ENCODE measurements around the gene IGFALS. TPM values are rescaled to one million over a fixed set of nuclear protein-coding genes. Genes with fewer than 3 reads are reported as not detected.

The IGFALS gene
- total RNA-seq, 1 donor from 2014 or later = not detected

DNA sequence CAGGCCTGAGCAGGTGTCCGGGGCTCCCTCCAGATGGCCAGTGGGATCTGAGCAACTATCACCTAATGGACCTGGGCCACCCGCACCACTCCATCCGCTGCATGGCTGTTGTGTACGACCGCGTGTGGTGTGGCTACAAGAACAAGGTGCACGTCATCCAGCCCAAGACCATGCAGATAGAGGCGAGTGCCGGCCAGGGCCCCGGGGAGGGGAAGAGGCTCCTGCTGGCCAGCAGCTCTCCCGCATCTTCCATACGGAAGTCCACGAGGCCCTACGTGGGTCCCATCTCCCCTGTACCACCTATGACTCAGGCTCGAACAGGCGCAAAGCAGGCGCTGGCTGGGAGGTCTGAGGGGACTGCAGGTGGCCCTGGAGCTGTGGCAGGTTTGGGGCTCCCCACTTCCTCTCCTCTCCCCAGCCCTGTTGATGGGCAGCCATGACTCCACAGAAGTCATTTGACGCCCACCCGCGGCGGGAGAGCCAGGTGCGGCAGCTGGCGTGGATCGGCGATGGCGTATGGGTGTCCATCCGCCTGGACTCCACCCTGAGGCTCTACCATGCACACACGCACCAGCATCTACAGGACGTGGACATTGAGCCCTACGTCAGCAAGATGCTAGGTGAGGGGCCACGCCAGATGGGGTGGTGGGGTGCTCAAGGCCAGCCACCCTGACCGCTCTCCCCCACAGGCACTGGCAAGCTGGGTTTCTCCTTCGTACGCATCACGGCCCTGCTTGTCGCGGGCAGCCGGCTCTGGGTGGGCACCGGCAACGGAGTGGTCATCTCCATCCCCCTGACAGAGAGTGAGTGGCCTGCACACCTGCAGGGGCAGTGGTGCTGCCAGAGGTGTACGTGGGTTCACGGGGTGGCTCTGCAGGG, 26.1 kb downstream of the IGFALS start:
- TF ChIP-seq, protein P1, sequence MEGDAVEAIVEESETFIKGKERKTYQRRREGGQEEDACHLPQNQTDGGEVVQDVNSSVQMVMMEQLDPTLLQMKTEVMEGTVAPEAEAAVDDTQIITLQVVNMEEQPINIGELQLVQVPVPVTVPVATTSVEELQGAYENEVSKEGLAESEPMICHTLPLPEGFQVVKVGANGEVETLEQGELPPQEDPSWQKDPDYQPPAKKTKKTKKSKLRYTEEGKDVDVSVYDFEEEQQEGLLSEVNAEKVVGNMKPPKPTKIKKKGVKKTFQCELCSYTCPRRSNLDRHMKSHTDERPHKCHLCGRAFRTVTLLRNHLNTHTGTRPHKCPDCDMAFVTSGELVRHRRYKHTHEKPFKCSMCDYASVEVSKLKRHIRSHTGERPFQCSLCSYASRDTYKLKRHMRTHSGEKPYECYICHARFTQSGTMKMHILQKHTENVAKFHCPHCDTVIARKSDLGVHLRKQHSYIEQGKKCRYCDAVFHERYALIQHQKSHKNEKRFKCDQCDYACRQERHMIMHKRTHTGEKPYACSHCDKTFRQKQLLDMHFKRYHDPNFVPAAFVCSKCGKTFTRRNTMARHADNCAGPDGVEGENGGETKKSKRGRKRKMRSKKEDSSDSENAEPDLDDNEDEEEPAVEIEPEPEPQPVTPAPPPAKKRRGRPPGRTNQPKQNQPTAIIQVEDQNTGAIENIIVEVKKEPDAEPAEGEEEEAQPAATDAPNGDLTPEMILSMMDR (IDR thresholded peaks at IDR 0.05; ENCODE audit: unreplicated experiment) = no peak
- H3K4me1 Mint-ChIP-seq (ENCODE audit: unreplicated experiment) = peaks cover 6% of the 10 kb centered on the region
- H3K27ac Mint-ChIP-seq (ENCODE audit: unreplicated experiment) = no peak overlapping the region
- H3K27me3 Mint-ChIP-seq (ENCODE audit: unreplicated experiment) = peaks cover 14% of the 10 kb centered on the region
- no peaks in the 10 kb centered on the region for H3K9me3 Mint-ChIP-seq (ENCODE audit: unreplicated experiment)
- peaks cover 7% of the 10 kb centered on the region for H3K36me3 Mint-ChIP-seq (ENCODE audit: low read depth, unreplicated experiment)
- DNase-seq (ENCODE audit: low spot score) = no peak
- no peak overlapping the region for H3K4me3 Mint-ChIP-seq (ENCODE audit: unreplicated experiment)

DNA sequence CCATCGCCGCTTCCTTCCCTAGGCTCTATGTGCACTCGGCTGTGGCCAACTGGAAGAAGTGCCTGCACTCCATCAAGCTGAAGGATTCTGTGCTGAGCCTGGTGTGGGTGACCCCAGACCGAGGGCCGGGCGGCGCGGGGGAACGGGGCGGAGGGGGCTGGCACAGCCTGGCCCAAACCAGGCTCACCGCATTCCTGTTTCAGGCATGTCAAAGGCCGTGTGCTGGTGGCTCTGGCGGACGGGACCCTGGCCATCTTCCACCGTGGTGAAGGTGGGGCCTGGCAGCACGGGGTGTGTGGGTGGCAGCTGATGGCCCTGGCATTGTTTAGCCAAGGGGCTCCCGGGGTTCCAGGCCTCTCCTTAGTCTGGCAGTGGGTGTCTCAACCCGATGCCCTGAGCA, 26.8 kb downstream of the IGFALS start:
- H3K36me3 Mint-ChIP-seq (ENCODE audit: low read depth, unreplicated experiment) = peaks cover 11% of the 10 kb centered on the region
- H3K27ac Mint-ChIP-seq (ENCODE audit: unreplicated experiment) = no peak overlapping the region
- H3K27me3 Mint-ChIP-seq (ENCODE audit: unreplicated experiment) = peaks cover 10% of the 10 kb centered on the region
- no peak for DNase-seq (ENCODE audit: low spot score)
- H3K9me3 Mint-ChIP-seq (ENCODE audit: unreplicated experiment) = no peaks in the 10 kb centered on the region
- no peak overlapping the region for H3K4me3 Mint-ChIP-seq (ENCODE audit: unreplicated experiment)
- TF ChIP-seq, protein P1 (IDR thresholded peaks at IDR 0.05; ENCODE audit: unreplicated experiment) = no peak
- H3K4me1 Mint-ChIP-seq (ENCODE audit: unreplicated experiment) = no peaks in the 10 kb centered on the region

DNA sequence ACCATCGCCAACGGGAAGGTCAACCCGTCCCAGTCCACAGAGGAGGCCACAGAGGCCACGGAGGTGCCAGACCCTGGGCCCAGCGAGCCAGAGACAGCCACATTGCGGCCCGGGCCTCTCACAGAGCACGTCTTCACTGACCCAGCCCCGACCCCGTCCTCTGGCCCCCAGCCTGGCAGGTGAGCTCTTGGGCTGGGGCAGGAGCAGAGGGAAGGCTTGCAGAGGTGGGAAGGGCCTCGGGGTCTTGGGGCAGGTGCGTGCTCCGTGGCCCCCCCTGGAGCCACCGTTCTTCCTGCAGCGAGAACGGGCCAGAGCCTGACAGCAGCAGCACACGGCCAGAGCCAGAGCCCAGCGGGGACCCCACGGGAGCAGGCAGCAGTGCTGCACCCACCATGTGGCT, 27.3 kb downstream of the IGFALS start:
- H3K4me1 Mint-ChIP-seq (ENCODE audit: unreplicated experiment) = no peaks in the 10 kb centered on the region
- no peaks in the 10 kb centered on the region for H3K9me3 Mint-ChIP-seq (ENCODE audit: unreplicated experiment)
- peaks cover 16% of the 10 kb centered on the region for H3K36me3 Mint-ChIP-seq (ENCODE audit: low read depth, unreplicated experiment)
- H3K27ac Mint-ChIP-seq (ENCODE audit: unreplicated experiment) = no peak overlapping the region
- TF ChIP-seq, protein P1 (IDR thresholded peaks at IDR 0.05; ENCODE audit: unreplicated experiment) = no peak
- H3K4me3 Mint-ChIP-seq (ENCODE audit: unreplicated experiment) = peak overlapping the region; percentile 56
- no peak for DNase-seq (ENCODE audit: low spot score)
- peaks cover 15% of the 10 kb centered on the region for H3K27me3 Mint-ChIP-seq (ENCODE audit: unreplicated experiment)

DNA sequence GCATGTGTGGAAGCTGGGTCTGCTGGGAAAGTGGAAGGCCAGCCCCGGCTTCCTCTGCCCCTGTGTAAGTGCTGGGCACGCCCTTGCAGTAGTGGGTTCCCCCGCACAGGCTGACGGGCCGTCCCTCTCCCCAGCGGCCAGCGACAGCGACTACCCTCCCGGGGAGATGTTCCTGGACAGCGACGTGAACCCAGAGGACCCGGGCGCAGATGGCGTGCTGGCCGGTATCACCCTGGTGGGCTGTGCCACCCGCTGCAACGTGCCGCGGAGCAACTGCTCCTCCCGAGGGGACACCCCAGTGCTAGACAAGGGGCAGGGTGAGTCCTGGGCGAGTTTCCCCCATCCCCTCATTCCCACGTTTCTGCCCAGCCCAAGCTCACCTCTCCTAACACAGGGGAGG, 27.7 kb downstream of the IGFALS start:
- no peak for DNase-seq (ENCODE audit: low spot score)
- Mint-ChIP-seq H3K9me3 (ENCODE audit: unreplicated experiment) (no peaks in the 10 kb centered on the region), H3K4me3 (ENCODE audit: unreplicated experiment) (peak overlapping the region; percentile 56), H3K27me3 (ENCODE audit: unreplicated experiment) (peaks cover 16% of the 10 kb centered on the region), H3K4me1 (ENCODE audit: unreplicated experiment) (no peaks in the 10 kb centered on the region), H3K36me3 (ENCODE audit: low read depth, unreplicated experiment) (peaks cover 18% of the 10 kb centered on the region), H3K27ac (ENCODE audit: unreplicated experiment) (no peak overlapping the region)
- TF ChIP-seq, protein P1 (IDR thresholded peaks at IDR 0.05; ENCODE audit: unreplicated experiment) = no peak

DNA sequence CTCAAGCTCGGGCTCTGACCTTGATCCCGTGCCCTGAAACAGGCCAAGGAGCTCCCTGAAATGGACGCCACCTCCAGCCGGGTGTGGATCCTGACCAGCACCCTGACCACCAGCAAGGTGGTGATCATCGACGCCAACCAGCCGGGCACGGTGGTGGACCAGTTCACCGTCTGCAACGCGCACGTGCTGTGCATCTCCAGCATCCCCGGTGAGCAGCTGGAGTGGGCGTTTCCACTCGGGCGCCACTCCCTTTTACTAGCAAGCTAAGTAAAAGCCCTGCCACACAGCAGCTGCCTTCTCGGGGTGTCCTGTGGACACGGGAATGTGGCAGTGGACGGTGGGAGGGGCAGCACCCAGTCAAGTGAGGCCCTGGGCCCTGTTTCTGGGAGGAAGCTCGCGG, 28.5 kb downstream of the IGFALS start:
- Mint-ChIP-seq H3K9me3 (ENCODE audit: unreplicated experiment) (no peaks in the 10 kb centered on the region), H3K4me3 (ENCODE audit: unreplicated experiment) (no peak overlapping the region), H3K4me1 (ENCODE audit: unreplicated experiment) (no peaks in the 10 kb centered on the region), H3K36me3 (ENCODE audit: low read depth, unreplicated experiment) (peaks cover 24% of the 10 kb centered on the region), H3K27me3 (ENCODE audit: unreplicated experiment) (peaks cover 14% of the 10 kb centered on the region), H3K27ac (ENCODE audit: unreplicated experiment) (no peak overlapping the region)
- DNase-seq (ENCODE audit: low spot score) = no peak
- TF ChIP-seq, protein P1 (IDR thresholded peaks at IDR 0.05; ENCODE audit: unreplicated experiment) = no peak

All from endothelial cell (in vitro differentiated cells).